GM12892 (cell line): ENCODE data around the gene OR1M1.

Experiments used
- POLR2A ChIP-seq: IDR thresholded peaks from 2 replicates; pipeline ENCODE4 v1.6.1; 2011; ENCODE audit warnings: low read depth, low read length, control low read depth
- TAF1 ChIP-seq: IDR thresholded peaks from 2 replicates; pipeline ENCODE4 v1.6.1; 2011; ENCODE audit warnings: low read depth, mild to moderate bottlenecking, control low read depth, low read length, borderline replicate concordance

DNA sequence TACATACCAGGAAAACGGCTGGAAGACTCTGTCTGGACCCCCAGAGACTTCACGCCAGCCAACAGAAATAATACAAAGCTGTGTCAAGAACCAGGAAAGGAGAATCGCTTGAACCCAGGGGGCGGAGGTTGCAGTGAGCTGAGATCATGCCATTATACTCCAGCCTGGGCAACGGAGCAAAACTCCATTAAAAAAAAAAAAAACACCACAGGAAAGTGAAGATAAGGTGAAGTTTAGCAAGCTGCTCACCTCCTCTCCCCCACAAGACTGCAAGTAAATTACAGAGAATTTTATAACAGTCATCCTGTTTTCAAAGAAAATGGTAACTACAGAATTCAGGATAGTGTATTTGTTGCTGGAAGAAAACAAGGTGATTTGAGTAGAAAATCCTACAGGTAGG, 29.7 kb downstream of the OR1M1 start:
- no peak for TF ChIP-seq POLR2A
- no peak for TF ChIP-seq TAF1
